ENCODE measurements around the gene OR7A5. TPM values are rescaled to one million over a fixed set of nuclear protein-coding genes. Genes with fewer than 3 reads are reported as not detected.
"Not testable (repeated sequence)": the region's sequence is repeated elsewhere in the genome, so short reads cannot be mapped to it uniquely, and the experiment has no call there.

OR7A5 gene
- total RNA-seq, 1 experiment from 2014 or later = not detected

DNA sequence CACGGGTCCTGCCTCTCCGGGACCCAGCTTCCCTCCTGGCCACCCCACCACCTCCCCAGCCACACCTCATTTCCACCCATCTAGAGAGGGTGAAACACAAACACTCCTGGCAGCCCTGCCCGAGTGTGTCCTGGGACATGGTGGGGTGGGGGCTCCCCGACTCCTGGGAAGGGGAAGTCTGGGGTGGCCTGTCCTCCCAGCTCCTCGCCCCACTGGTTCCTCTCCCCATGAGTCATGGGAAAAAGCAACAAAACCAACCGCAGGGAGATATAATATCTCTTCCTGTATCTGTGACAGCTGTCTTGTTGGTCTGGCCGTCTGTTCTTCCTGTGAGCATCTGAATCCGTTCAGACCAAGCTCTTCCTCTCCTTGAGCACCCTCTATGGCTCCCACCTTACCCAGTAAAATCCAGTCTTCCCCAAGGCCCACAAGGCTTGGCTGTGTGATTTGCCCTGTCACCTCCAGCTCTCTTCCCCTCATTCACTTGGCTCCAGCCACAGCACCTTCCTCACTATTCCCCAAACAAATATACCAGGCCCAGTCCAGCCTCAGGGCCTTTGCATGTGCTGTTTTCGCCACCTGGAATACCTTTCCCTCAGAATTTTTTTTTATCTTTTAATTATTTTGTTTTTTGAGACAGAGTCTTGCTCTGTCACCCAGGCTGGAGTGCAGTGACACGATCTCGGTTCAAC, 49.7 kb downstream of the OR7A5 start:
- peak; percentile 66 for DNase-seq (ENCODE audit: low read depth)

DNA sequence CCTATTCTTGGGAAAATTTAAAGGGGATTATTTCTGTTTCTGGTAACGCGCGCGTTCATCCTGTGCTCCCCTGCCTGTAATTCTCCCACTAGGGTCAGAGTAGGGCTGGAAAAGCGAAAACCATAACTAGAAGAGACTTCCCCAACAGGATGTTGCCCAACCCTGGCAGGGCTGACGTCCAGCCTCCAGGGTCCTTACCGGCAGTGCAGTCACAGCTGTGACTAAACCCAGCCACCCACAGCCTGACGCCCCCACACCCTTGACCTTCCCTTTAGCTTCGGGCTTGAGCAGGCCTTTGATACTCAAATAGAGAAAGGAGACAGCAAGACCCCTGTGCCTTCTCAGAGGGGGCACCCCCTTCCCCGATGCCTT, 50.3 kb downstream of the OR7A5 start:
- DNase-seq (ENCODE audit: low read depth) = peak; percentile 44

DNA sequence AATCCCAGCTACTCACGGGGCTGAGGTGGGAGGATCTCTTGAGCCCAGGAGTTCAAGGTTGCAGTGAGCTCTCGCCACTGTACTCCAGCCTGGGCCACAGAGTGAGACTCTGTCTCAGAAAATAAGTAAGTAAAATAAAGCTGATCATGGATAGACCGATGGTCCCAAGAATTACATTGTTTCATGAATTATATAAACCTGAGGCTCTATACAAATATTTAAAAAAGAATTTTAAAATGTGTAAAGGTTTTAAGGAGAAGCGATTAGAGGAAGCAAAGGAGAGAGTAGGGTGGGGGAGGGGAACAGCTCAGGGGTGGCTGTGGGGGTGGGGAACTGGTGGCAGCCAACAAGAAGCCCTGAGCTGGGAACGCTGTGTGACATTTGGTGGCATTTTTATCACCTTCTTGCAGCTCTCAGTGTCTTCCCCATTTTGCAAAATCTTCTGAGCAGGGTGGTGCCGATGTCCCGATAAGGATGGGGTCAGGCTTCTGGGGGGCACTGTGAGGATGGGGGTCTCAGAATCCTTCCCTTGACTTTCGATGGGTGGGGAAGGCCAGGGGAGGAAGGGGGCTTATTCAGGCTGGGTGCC, 51.5 kb downstream of the OR7A5 start:
- DNase-seq (ENCODE audit: low read depth) = not testable (repeated sequence)

DNA sequence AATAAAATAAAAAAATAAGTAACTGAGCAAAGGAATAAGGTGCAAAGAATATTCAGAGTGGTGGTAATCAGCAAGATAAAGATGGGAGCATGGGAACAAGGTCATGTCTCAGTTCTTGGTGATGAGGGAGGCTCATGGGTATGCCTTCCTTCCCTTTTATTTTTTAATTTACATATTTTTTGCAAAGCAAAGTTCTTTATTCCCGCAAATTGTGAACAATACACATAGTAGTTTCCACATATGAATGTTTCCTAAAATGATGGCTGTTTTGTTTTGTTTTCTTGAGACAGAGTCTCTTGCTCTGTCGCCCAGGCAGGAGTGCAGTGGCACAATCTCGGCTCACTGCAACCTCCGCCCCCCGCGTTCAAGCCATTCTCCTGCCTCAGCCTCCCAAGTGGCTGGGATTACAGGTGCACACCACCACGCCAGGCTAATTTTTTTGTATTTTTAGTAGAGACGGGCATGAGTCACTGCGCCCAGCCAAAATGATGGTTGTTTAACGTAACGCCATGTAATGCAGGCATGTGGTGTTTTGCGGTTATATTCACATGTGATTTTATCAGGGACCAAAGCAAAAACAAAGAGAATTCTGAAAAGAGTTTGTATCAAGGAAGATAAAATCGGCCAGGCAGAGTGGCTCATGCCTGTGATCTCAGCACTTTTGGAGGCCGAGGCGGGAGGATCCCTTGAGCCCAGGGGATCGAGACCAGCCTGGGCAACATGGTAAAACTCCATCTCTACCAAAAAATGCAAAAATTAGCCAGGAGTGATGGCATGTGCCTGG, 52.2 kb downstream of the OR7A5 start:
- DNase-seq (ENCODE audit: low read depth) = peak; percentile 17

GRCh38 chr19:14781713-14782536, 53.1 kb downstream of the OR7A5 start:
- not testable (repeated sequence) for DNase-seq (ENCODE audit: low read depth)

DNA sequence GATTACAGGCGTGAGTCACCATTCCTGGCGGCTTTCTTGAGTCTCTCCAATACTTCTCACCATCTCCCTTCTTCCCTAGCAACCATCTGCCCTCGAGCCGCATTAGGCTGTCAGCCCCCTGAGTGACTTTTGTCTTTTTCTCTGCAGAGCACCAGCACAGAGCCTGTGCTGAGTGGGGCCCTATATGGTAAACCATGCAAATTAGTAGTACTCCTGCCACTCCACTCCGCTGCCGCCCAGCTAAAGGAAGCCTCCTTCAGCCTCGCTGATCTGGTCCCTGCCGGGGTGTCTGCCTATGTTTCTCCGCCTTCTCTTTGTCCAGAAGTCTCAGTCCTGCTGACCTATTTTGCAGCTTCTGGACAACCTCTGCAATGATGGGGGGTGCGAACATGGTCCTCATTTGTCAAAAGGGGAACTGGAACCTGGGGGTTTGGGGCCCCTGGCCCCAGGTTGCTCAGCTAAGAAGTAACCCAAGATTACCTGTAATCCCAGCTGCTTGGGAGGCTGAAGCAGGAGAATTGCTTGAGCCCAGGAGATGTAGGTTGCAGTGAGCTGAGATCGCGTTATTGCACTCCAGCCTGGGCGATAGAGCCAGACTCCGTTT, 54.3 kb downstream of the OR7A5 start:
- DNase-seq (ENCODE audit: low read depth) = not testable (repeated sequence)

GRCh38 chr19:14779151-14779550, 55.8 kb downstream of the OR7A5 start:
- DNase-seq (ENCODE audit: low read depth) = no peak

DNA sequence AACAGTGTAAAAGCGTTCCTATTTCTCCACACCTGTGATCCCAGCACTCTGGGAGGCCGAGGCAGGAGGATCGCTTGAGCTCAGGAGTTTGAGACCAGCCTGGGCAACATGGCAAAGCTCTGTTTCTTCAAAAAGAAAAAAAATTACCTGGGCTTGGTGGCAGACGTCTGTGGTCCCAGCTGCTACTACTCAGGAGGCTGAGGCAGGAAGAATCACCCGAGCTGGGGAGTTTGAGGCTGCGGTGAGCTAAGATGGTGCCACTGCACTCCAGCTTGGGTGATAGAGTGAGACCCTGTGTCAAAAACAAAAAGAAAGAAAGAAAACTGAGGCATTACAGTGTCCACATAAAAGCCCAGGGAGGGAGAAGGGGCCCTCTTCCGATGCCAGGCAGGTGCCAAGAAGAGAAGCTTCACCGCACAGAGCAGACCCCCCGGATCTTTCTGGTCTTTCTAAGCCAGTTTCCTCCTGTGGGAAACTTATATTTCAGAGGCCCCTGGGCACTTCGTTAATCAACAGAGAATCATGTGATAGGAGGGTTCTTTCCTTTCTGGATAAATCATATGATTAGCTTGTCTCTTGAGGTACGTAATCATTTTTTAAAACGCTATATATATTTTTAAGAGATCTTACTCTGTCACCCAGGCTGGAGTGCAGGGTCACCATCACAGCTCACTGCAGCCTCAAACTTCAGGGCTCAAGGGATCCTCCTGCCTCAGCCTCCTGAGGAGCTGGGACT, 56.7 kb downstream of the OR7A5 start, which contains the start of gene ADGRE2:
Gene ADGRE2, minus strand, starts transcription at position 451 of the 736 bp plus-strand sequence. CDS start 1,804 bp downstream, outside the sequence.
- not testable (repeated sequence) for DNase-seq (ENCODE audit: low read depth)

GRCh38 chr19:14777645-14778044, 57.3 kb downstream of the OR7A5 start:
- DNase-seq (ENCODE audit: low read depth) = not testable (repeated sequence)

Small RNAs within 50 kb of the gene (small RNA-seq; reads per million reads assigned to genes)
- gene AC005255.1 = 0.07 reads per million

Other genes starting within 250 kb of the OR7A5 start
- not detected in 2 replicates for gene ADGRE3, start 160.3 kb downstream of the OR7A5 start, total RNA-seq (2014; rRNA removed; shearing (Covaris generic))
- gene ZNF333, start 145.1 kb downstream of the OR7A5 start, total RNA-seq (2014; rRNA removed; shearing (Covaris generic)) = 7.9 TPM in 2 replicates
- not detected in 2 replicates for gene ADGRE2, start 56.6 kb downstream of the OR7A5 start, total RNA-seq (2014; rRNA removed; shearing (Covaris generic))
- gene OR7C1, start within 50 bp of the OR7A5 start, total RNA-seq (2014; rRNA removed; shearing (Covaris generic)) = not detected in 2 replicates
- gene OR7A10, start 13.7 kb upstream of the OR7A5 start, total RNA-seq (2014; rRNA removed; shearing (Covaris generic)) = not detected in 2 replicates
- gene OR7A17, start 50.9 kb upstream of the OR7A5 start, total RNA-seq (2014; rRNA removed; shearing (Covaris generic)) = not detected in 2 replicates
- gene OR7C2, start 106.3 kb upstream of the OR7A5 start, total RNA-seq (2014; rRNA removed; shearing (Covaris generic)) = not detected in 2 replicates
- not detected in 2 replicates for gene SLC1A6, start 144.7 kb upstream of the OR7A5 start, total RNA-seq (2014; rRNA removed; shearing (Covaris generic))
- gene CASP14, start 214.3 kb upstream of the OR7A5 start, total RNA-seq (2014; rRNA removed; shearing (Covaris generic)) = 0.11 TPM in 1 of 2 replicates, not detected in the other
- not detected in 2 replicates for gene OR1I1, start 247.0 kb upstream of the OR7A5 start, total RNA-seq (2014; rRNA removed; shearing (Covaris generic))